Gastrocnemius medialis (tissue), 4 donors: ENCODE measurements around the gene CACNA1C. TPM values are rescaled to one million over a fixed set of nuclear protein-coding genes. Genes with fewer than 3 reads are reported as not detected.

Source experiments
- ATAC-seq, 2 donors: fragments of 150-250 bp; one replicate each; pipeline ENCODE4 v1.9.1; 2016
- DNase-seq, 2 donors: peaks; one replicate each; pipeline ENCODE4 v3.0.0-alpha.2; 2019
- H3K27ac ChIP-seq, 4 donors: fragments of 200-600 bp; sonication (generic); 1 replicate in 1 of 4; 2 replicates in 3 of 4; pipeline ENCODE4 v1.5.1; 2016 to 2018; ENCODE audit warnings: mild to moderate bottlenecking in 2 of 4, moderate library complexity in 1 of 4
- H3K27me3 ChIP-seq, 3 donors: fragments of 200-600 bp; sonication (generic) in 2 of 3; 1 replicate in 1 of 3; 2 replicates in 2 of 3; pipeline versions ENCODE4 v1.5.1 to v1.6.0; 2016 to 2019; ENCODE audit warnings: mild to moderate bottlenecking in 1 of 3, moderate library complexity in 1 of 3
- H3K36me3 ChIP-seq, 2 donors: fragments of 200-600 bp; sonication (generic) in 1 of 2; one replicate each; pipeline ENCODE4 v1.5.1; 2017 to 2018
- H3K4me1 ChIP-seq, 2 donors: fragments of 200-600 bp; sonication (generic) in 1 of 2; one replicate each; pipeline ENCODE4 v1.5.1; 2016 to 2017; ENCODE audit warnings: mild to moderate bottlenecking in 2 of 2
- H3K4me3 ChIP-seq, 4 donors: fragments of 200-600 bp; sonication (generic) in 3 of 4; 1 replicate in 1 of 4; 2 replicates in 3 of 4; pipeline ENCODE4 v1.5.1; 2016 to 2019; ENCODE audit warnings: mild to moderate bottlenecking in 2 of 4
- H3K9me3 ChIP-seq, 3 donors: fragments of 200-600 bp; sonication (generic) in 2 of 3; 1 replicate in 1 of 3; 2 replicates in 2 of 3; pipeline ENCODE4 v1.5.1; 2016 to 2019
- POLR2A ChIP-seq, 2 donors: fragments of 450-650 bp; IDR thresholded peaks; one replicate each; pipeline ENCODE4 v1.6.1; 2017; ENCODE audit warnings: antibody characterized with exemption in 2 of 2, mild to moderate bottlenecking in 2 of 2, moderate library complexity in 2 of 2
- in situ Hi-C, 4 donors: fragments of 200-750 bp; cut with MboI; loops; one replicate each; pipeline versions ENCODE4 v1.15.0 to v1.8.0; 2017; ENCODE audit warnings: low sequenced_read_pairs in 4 of 4
- intact Hi-C: fragments of 100-400 bp; cut with DNase I; formaldehyde crosslinking; loops from one replicate; pipeline ENCODE4 v1.15.1; 2023; ENCODE audit warnings: low total_unique reads
- total RNA-seq, 4 donors: library from RNA; depleted of rRNA; stranded (reverse); fragments of >200 nt; gene quantifications; one replicate each; pipeline versions ENCODE4 v1.1.0 to v1.2.3, GENCODE V29; 2016
- TF ChIP-seq, protein P1 (sequence below), 5 experiments: fragments of 450-650 bp in 3 of 5; fragments of 200-600 bp in 2 of 5; sonication (generic) in 2 of 5; IDR thresholded peaks in 4 of 5; conservative IDR thresholded peaks in 1 of 5; 1 replicate in 4 of 5; 2 replicates in 1 of 5; pipeline ENCODE4 v1.5.1; 2016 to 2019; ENCODE audit warnings: antibody characterized with exemption in 5 of 5, mild to moderate bottlenecking in 3 of 5, moderate library complexity in 3 of 5

Gene CACNA1C
- total RNA-seq, 4 donors from 2014 or later = 0.80 to 1.8 (median 0.91) TPM

GRCh38 chr12:2117541-2117940 is 64.8 kb downstream of the CACNA1C start:
- DNase-seq (no peak), ATAC-seq (no peak)
- Histone ChIP-seq H3K9me3 (no peaks in the 10 kb centered on the region), H3K4me3 (no peak overlapping the region), H3K27me3 (no peaks in the 10 kb centered on the region), H3K27ac (no peak overlapping the region), H3K4me1 (no peaks in the 10 kb centered on the region), H3K36me3 (no peaks in the 10 kb centered on the region)
- TF ChIP-seq, protein P1, sequence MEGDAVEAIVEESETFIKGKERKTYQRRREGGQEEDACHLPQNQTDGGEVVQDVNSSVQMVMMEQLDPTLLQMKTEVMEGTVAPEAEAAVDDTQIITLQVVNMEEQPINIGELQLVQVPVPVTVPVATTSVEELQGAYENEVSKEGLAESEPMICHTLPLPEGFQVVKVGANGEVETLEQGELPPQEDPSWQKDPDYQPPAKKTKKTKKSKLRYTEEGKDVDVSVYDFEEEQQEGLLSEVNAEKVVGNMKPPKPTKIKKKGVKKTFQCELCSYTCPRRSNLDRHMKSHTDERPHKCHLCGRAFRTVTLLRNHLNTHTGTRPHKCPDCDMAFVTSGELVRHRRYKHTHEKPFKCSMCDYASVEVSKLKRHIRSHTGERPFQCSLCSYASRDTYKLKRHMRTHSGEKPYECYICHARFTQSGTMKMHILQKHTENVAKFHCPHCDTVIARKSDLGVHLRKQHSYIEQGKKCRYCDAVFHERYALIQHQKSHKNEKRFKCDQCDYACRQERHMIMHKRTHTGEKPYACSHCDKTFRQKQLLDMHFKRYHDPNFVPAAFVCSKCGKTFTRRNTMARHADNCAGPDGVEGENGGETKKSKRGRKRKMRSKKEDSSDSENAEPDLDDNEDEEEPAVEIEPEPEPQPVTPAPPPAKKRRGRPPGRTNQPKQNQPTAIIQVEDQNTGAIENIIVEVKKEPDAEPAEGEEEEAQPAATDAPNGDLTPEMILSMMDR (IDR thresholded peaks at IDR 0.05 in 4 of 5, conservative IDR thresholded peaks at IDR 0.05 in 1 of 5) = no peak
- no peak for TF ChIP-seq POLR2A (IDR thresholded peaks at IDR 0.05)
- intact Hi-C loops (no loop called here), in situ Hi-C loops (no loop called here)

- intact Hi-C loops (no loop called here), in situ Hi-C loops (no loop called here)
- Histone ChIP-seq H3K27me3 (no peaks in the 10 kb centered on the region), H3K27ac (no peak overlapping the region), H3K36me3 (no peaks in the 10 kb centered on the region), H3K4me3 (no peak overlapping the region), H3K9me3 (no peaks in the 10 kb centered on the region), H3K4me1 (no peaks in the 10 kb centered on the region)
- TF ChIP-seq POLR2A (IDR thresholded peaks at IDR 0.05) = no peak
- TF ChIP-seq, protein P1 (IDR thresholded peaks at IDR 0.05 in 4 of 5, conservative IDR thresholded peaks at IDR 0.05 in 1 of 5) = no peak
- ATAC-seq (no peak), DNase-seq (no peak)
Observed at GRCh38 chr12:2118061-2118460, 65.3 kb downstream of the CACNA1C start.

- no peak for ATAC-seq
Observed at GRCh38 chr12:2118481-2119255, 65.9 kb downstream of the CACNA1C start.

GRCh38 chr12:2119266-2119665 is 66.5 kb downstream of the CACNA1C start:
- no peak overlapping the region for H3K4me3 ChIP-seq
- no peaks in the 10 kb centered on the region for H3K4me1 ChIP-seq
- intact Hi-C loops = no loop called here
- no peaks in the 10 kb centered on the region for H3K9me3 ChIP-seq
- H3K27ac ChIP-seq = no peak overlapping the region
- DNase-seq (no peak), ATAC-seq (no peak)
- H3K36me3 ChIP-seq = no peaks in the 10 kb centered on the region
- in situ Hi-C loops = no loop called here
- H3K27me3 ChIP-seq = no peaks in the 10 kb centered on the region
- TF ChIP-seq, protein P1 (IDR thresholded peaks at IDR 0.05 in 4 of 5, conservative IDR thresholded peaks at IDR 0.05 in 1 of 5) = no peak
- no peak for TF ChIP-seq POLR2A (IDR thresholded peaks at IDR 0.05)

More at GRCh38 chr12:2118481-2119255, 65.9 kb downstream of the CACNA1C start:
- Histone ChIP-seq H3K36me3 (no peaks in the 10 kb centered on the region), H3K4me3 (no peak overlapping the region), H3K27me3 (no peaks in the 10 kb centered on the region), H3K27ac (no peak overlapping the region), H3K9me3 (no peaks in the 10 kb centered on the region), H3K4me1 (no peaks in the 10 kb centered on the region)
- TF ChIP-seq, protein P1 (IDR thresholded peaks at IDR 0.05 in 4 of 5, conservative IDR thresholded peaks at IDR 0.05 in 1 of 5) = no peak
- in situ Hi-C loops (no loop called here), intact Hi-C loops (no loop called here)
- DNase-seq = no peak
